ENCODE data around the gene OR9Q1.

Gene OR9Q1

GRCh38 chr11:58039589-58039988 lies 15.9 kb downstream of the OR9Q1 start:
- DNase-seq, result no peak

DNA sequence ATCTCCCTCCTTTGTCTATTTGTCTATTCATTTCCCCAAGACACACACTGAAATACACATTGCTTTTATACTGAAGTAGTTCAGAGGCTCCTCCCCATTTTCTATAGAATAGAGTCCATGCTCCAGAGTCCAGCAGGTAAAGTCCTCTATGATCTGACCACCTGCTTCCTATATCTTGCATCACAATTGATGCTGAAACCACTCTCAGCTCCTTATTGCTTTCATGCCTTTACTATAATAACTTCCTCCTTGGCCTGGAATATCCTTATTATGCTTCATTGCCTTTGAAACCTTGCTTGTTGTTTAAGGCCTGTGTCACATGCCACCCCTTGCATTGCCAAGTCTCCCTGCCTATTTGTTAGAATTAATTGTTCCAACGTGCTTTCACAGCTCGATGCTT lies 19.7 kb downstream of the OR9Q1 start:
- no peak for DNase-seq

GRCh38 chr11:58046231-58046630 lies 22.6 kb downstream of the OR9Q1 start:
- no peak for DNase-seq

DNA sequence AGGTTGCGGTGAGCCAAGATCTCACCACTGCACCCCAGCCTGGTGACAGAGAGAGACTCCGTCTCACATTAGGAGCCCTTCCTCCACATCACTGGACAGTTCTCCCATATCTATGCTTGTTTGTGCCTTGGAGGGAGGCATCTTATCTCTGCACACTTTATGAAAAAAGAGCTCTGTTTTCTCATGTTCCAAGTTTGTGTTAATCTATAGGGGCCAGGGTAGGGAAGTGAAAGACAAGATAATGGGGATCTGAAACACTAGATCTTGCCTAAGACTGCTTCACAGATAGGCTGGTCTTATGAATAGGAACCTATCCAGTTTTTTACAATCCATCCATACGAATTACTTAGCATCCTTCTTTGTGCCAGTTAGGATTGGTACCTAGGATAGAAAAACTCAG lies 24.1 kb downstream of the OR9Q1 start:
- no peak for DNase-seq

GRCh38 chr11:58055806-58056401 lies 32.2 kb downstream of the OR9Q1 start:
- no peak for DNase-seq

GRCh38 chr11:58057481-58057880 lies 33.8 kb downstream of the OR9Q1 start:
- DNase-seq, result no peak

DNA sequence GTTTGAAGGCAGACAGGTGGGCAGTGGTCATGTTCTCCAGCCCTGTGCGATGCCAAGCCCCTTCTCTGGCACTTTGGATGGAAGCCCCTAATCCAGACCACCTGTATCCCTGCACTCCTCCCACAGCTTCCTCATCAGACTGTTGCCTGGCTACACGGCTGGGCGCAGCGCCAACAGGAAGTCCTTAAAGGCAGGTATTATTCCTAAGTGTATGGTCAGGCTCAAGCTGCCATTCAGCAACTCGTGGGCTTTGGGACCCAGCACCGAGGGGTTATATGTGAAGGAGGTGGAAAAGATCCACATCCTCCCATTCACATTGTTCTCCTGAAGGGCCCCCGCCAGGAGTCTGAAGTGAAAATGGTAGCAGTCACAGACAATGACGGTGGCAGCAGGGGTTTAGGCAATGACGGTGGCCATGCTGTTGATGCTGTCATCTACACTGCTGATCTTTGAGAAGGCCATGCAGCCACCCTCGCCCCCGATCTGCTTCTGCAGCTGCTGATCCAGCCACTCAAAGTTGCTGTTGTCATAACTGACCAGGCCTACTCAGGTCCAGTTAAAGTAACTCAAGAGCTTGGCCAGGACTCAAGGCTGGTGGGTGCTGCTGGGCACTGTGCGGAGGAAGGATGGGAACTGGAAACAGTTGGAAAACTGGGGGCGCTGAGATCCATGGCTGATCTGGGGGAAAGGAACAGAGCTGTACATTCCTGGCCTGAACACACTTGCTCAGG lies 34.8 kb downstream of the OR9Q1 start:
- no peak for DNase-seq

DNA sequence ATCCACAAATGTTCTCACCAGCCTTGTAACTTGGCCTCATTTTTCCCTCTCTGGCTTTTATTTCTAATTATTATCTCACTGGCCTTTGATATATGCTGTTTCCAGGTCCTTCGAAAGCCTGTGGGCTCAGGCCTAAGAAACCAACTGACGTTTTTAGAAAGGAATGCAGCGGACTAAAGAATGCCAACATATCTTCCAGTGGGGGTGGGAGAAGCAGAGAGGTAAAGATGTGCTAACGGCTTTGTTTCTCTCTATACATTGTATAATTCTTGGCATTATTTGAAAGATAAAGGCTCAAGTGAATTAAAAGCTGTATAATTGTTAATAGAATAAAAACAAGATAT lies 35.3 kb downstream of the OR9Q1 start:
- DNase-seq, result no peak

DNA sequence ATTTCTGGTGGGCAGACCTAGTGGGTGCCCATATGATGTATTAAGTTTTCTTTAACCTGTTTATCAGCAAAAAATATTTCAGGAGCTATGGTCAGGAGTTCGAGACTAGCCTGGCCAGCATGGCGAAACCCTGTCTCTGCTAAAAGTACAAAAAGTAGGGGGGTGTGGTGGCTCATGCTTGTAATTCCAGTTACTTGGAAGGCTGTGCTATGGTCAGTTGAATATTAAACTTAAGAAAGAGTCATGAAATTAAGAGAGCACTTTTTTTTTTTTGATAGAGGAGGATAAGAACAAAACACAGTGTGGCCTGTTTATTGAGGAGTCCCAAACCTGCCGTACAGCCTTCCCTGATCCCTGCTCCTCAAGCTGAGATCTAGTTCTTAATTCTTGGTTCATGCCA lies 36.9 kb downstream of the OR9Q1 start:
- DNase-seq, result no peak

DNA sequence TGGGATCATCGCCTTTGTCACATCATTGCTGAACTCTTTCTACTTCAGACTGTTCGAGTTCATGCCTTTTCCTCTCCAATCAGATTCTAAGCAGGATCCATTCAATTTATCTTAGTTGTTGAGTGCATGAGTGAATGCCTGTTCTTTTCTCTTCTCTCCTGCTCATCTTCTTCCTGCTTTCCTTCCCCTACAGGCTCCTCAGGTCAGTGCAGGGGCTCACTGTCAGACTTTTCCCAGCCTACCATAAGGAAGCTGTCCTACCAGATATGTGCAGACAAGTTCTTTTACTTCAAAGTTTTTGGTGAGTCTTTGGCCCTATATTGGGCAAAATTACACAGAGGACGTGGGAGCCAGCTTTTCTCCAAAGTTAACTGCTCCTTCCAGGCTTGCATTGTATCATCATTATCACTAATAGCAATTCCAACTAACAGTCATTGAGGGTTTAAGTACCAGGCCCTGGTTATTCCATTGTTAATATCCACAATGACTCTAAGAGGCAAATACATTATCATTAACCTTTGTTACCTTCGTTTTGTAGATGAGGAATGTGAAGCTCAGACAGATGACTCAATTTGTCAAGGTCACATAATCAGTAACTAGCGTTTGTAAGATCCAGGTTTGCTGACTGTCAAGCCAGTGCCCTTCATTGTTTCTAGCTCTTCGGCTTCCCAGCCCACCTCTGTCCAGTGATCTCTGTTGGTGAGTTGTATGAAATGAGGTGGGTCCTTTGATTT lies 37.4 kb downstream of the OR9Q1 start:
- no peak for DNase-seq

- DNase-seq, result no peak
These were observed 38.1 kb downstream of the OR9Q1 start for GRCh38 chr11:58061813-58062212.

- no peak for DNase-seq
These were observed 44.0 kb downstream of the OR9Q1 start for GRCh38 chr11:58067685-58068084.

DNA sequence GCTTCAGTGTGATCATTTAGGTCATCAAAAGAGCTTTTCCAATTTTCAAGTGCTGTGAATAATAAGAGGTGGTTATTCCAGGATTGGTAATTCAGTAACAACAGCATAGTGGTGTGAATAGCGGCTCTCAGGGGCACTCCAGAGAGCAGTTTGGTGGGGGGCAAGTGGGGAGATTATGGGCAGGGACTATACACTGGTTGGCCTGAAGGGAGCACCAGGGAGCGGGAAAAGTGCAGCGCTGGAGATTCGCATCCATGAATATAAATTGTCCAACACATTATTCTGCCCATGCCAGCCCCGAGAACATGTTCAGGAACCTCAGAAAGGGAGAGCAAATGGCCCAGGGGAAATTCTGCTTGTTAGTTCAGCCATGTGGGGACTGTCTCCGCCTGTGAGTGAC lies 45.0 kb downstream of the OR9Q1 start:
- no peak for DNase-seq

DNA sequence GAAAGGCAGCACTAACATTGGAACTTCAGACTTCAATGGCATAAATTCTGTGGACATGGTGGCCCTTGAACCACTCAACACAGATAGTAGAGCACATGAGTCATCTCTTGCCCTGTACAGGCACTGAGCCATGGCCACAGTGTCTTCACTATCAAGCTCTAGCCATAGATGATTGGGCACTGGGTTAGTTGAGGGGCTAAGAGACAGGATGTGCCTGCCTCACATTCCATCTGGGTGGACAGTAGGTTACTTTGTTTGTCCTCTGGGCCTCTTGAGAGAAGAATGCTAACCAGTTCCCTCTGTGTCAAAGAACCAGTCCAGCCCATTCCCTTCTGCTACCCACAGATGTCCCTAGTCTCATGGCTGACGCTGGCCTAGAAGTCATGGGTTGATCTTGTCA lies 46.9 kb downstream of the OR9Q1 start:
- no peak for DNase-seq

DNA sequence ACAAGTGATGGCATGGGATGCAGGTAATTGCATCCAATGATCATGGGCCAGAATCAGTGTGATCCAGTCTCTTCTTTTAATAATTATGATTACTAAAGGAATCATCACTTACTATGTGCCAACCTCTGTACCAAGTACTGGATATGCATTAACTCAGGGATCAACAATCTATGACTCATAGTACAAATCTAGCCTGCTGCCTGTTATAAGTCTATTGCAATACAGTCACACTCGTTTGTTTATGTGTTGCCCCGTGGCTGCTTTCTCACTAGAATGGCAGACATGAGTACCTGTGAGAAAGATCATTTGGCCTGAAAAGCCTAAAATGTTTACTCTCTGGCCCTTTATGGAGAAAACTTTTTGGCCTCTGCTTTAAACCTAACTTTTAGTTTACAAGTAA lies 52.1 kb downstream of the OR9Q1 start:
- DNase-seq, result no peak

GRCh38 chr11:58086528-58086927 lies 62.8 kb downstream of the OR9Q1 start:
- DNase-seq, result no peak

GRCh38 chr11:58097437-58097836 lies 73.8 kb downstream of the OR9Q1 start:
- no peak for DNase-seq

- no peak for DNase-seq
These were observed 97.4 kb downstream of the OR9Q1 start for GRCh38 chr11:58121096-58121495.

GRCh38 chr11:58125469-58125868 lies 101.8 kb downstream of the OR9Q1 start, which contains the start of gene OR9I1:
OR9I1 (minus strand) TSS chr11:58125530; CDS start chr11:58119444, 6,086 bp downstream.
- no peak for DNase-seq

DNA sequence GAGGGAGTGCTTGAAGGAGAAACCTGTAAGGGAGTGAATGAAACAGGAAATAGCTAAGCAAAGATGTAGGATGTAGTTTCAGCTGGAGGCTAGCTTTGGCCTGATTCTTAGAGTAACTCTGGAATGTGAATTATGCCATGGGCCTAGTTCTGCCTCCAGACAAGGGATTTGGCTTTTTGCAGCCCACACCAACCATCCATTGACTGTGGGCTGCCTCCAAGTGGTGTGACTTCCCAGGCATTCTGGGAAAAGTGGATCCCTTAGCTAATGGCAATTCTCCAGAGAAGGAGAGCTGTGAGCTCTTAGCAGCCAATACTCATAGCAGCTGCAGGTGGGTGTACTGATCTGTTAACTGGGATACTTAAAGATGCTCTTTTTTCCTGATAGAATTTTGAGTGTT lies 103.7 kb downstream of the OR9Q1 start:
- no peak for DNase-seq

DNA sequence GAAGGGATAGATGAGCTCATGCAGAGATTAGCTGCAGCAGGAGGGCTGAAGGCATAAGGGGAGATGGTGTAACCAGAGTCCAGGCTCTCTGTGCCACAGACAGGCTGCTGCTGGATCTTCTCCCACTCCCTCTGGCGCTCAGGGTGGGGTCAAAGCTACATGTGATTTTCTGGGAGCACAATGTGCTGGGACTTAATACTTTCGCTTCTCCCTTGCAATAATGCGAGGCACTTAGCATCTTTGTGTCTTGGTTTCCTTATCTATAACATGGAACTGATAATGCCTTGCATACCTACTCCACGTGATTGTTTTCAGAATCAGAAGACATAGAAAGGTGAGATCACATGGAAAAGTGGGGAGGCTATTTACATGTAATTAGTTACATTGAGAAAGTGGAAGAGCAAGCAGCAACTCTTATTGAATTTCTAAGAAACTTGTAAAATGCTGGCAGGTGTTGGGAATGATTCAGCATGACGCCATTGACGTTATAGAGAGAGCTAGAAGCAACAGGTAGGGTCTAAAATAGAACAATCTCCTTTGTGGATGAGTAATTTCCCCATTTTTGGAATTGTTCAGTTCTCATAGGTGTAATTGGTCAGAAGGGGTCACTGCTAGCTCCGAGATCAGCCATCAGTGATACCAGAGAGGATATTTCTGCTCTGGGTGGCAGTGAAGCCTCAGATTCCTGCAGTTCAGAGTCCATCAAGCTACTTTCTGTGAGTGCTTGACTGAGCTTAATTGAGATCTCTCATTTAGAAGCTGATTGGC lies 109.8 kb downstream of the OR9Q1 start:
- DNase-seq, result no peak

DNA sequence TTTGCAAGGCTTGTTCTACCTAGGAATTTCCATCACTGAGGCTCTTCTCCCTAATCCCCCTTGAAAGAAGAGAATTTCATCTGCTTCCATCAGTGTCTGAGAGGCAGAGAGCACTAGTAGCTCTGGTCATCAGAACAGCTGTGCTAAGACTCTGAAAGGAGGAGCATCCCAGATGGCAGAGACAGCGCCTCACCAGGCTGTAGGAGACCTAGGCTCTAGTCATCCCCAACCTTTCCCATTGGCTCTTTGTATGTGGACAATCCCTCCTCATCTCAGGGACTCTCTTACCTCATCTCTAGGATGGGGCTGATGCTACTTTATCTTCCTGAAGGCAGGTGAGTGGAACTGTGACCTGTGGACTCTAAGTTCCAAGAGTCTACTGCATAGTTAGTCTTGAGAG lies 110.5 kb downstream of the OR9Q1 start:
- DNase-seq, result no peak

GRCh38 chr11:58135171-58135570 lies 111.5 kb downstream of the OR9Q1 start:
- DNase-seq, result no peak

- no peak for DNase-seq
These were observed 119.1 kb downstream of the OR9Q1 start for GRCh38 chr11:58142761-58143160.

All from activated CD8-positive, alpha-beta memory T cell treated with anti-CD3 and anti-CD28 coated beads for 24 hours (primary cell).